Measurements from ENCODE around the gene ECE2.
A peak's percentile ranks its signal among the peaks of the same experiment; 100 is the strongest.

The ECE2 gene

GRCh38 chr3:184275961-184276910 is at the start of gene ECE2:
TSS of gene ECE2 (plus strand) at chr3:184276022. CDS start at chr3:184276154, 132 bp downstream.
- in situ Hi-C loops (cut with HindIII; ENCODE audit: low pct_unique_long_range_greater_than_20kb, low sequenced_read_pairs): no loop called here
- TF ChIP-seq JUND (IDR thresholded peaks at IDR 0.05; ENCODE audit: low read depth): no peak
- DNase-seq (ENCODE audit: low read depth in 1 of 2, low spot score in 1 of 2): no peak

GRCh38 chr3:184227481-184227935 is 48.3 kb upstream of the ECE2 start:
- in situ Hi-C loops (cut with HindIII; ENCODE audit: low pct_unique_long_range_greater_than_20kb, low sequenced_read_pairs): no loop called here
- no peak for TF ChIP-seq JUND (IDR thresholded peaks at IDR 0.05; ENCODE audit: low read depth)
- peak; percentile 59 to 87 for DNase-seq (ENCODE audit: low read depth in 1 of 2, low spot score in 1 of 2)

- in situ Hi-C loops (cut with HindIII; ENCODE audit: low pct_unique_long_range_greater_than_20kb, low sequenced_read_pairs): no loop called here
- TF ChIP-seq JUND (IDR thresholded peaks at IDR 0.05; ENCODE audit: low read depth): no peak
- DNase-seq (ENCODE audit: low read depth in 1 of 2, low spot score in 1 of 2): no peak
Observed at GRCh38 chr3:184228376-184229137, 47.3 kb upstream of the ECE2 start.

GRCh38 chr3:184229394-184230080 is 46.3 kb upstream of the ECE2 start, which contains the start of gene VWA5B2:
TSS of gene VWA5B2 (plus strand) at chr3:184229585. CDS start at chr3:184230529, 944 bp downstream.
- no peak for TF ChIP-seq JUND (IDR thresholded peaks at IDR 0.05; ENCODE audit: low read depth)
- in situ Hi-C loops (cut with HindIII; ENCODE audit: low pct_unique_long_range_greater_than_20kb, low sequenced_read_pairs): no loop called here
- peak; percentile 90 to 100 for DNase-seq (ENCODE audit: low read depth in 1 of 2, low spot score in 1 of 2)

- TF ChIP-seq JUND (IDR thresholded peaks at IDR 0.05; ENCODE audit: low read depth): no peak
- no peak for DNase-seq (ENCODE audit: low read depth in 1 of 2, low spot score in 1 of 2)
- in situ Hi-C loops (cut with HindIII; ENCODE audit: low pct_unique_long_range_greater_than_20kb, low sequenced_read_pairs): no loop called here
Observed at GRCh38 chr3:184230081-184230602, 45.7 kb upstream of the ECE2 start.

GRCh38 chr3:184230603-184231528 is 45.0 kb upstream of the ECE2 start:
- no peak for TF ChIP-seq JUND (IDR thresholded peaks at IDR 0.05; ENCODE audit: low read depth)
- DNase-seq (ENCODE audit: low read depth in 1 of 2, low spot score in 1 of 2): peak; percentile 92 to 99
- in situ Hi-C loops (cut with HindIII; ENCODE audit: low pct_unique_long_range_greater_than_20kb, low sequenced_read_pairs): no loop called here

GRCh38 chr3:184231671-184232070 is 44.2 kb upstream of the ECE2 start:
- TF ChIP-seq JUND (IDR thresholded peaks at IDR 0.05; ENCODE audit: low read depth): no peak
- in situ Hi-C loops (cut with HindIII; ENCODE audit: low pct_unique_long_range_greater_than_20kb, low sequenced_read_pairs): no loop called here
- DNase-seq (ENCODE audit: low read depth in 1 of 2, low spot score in 1 of 2): no peak

- DNase-seq (ENCODE audit: low read depth in 1 of 2, low spot score in 1 of 2): no peak
- in situ Hi-C loops (cut with HindIII; ENCODE audit: low pct_unique_long_range_greater_than_20kb, low sequenced_read_pairs): no loop called here
- no peak for TF ChIP-seq JUND (IDR thresholded peaks at IDR 0.05; ENCODE audit: low read depth)
Observed at GRCh38 chr3:184233127-184233843, 42.5 kb upstream of the ECE2 start.

GRCh38 chr3:184234224-184234623 is 41.6 kb upstream of the ECE2 start:
- TF ChIP-seq JUND (IDR thresholded peaks at IDR 0.05; ENCODE audit: low read depth): no peak
- in situ Hi-C loops (cut with HindIII; ENCODE audit: low pct_unique_long_range_greater_than_20kb, low sequenced_read_pairs): no loop called here
- DNase-seq (ENCODE audit: low read depth in 1 of 2, low spot score in 1 of 2): peak; percentile 93 to 96

- TF ChIP-seq JUND (IDR thresholded peaks at IDR 0.05; ENCODE audit: low read depth): no peak
- DNase-seq (ENCODE audit: low read depth in 1 of 2, low spot score in 1 of 2): no peak
- in situ Hi-C loops (cut with HindIII; ENCODE audit: low pct_unique_long_range_greater_than_20kb, low sequenced_read_pairs): no loop called here
Observed at GRCh38 chr3:184234671-184235380, 41.0 kb upstream of the ECE2 start.

All from T47D (cell line).